Testis (tissue), 2 donors: ENCODE data around the gene LNX1.

Source experiments
- CTCF ChIP-seq, 3 experiments: fragments of 450-650 bp in 2 of 3; fragments of 200-600 bp in 1 of 3; sonication (generic) in 1 of 3; IDR thresholded peaks; one replicate each; pipeline ENCODE4 v1.5.1; 2016 to 2019; ENCODE audit warnings: antibody characterized with exemption in 3 of 3, mild to moderate bottlenecking in 2 of 3, moderate library complexity in 1 of 3
- POLR2A ChIP-seq: fragments of 450-650 bp; IDR thresholded peaks from one replicate; pipeline ENCODE4 v1.6.1; 2017; ENCODE audit warnings: antibody characterized with exemption, mild to moderate bottlenecking, moderate library complexity

- TF ChIP-seq CTCF (IDR thresholded peaks at IDR 0.05) (no peak), POLR2A (no peak)
Observed at GRCh38 chr4:53499791-53500190, 91.5 kb downstream of the LNX1 start.
